PC-3 (cell line): Measurements from ENCODE around the gene FOXRED1.

Experiments
- EZH2 ChIP-seq: fragments of 300-600 bp; sonication (generic); IDR thresholded peaks from one replicate; pipeline ENCODE4 v1.6.1; 2017; ENCODE audit warnings: antibody characterized with exemption, mild to moderate bottlenecking, low read length; ENCODE audit not compliant: unreplicated experiment
- TF ChIP-seq, protein P1 (sequence below): fragments of 300-600 bp; sonication (generic); conservative IDR thresholded peaks from 2 replicates; pipeline ENCODE4 v1.5.1; 2017; ENCODE audit warnings: antibody characterized with exemption, low read depth, mild to moderate bottlenecking, low read length

DNA sequence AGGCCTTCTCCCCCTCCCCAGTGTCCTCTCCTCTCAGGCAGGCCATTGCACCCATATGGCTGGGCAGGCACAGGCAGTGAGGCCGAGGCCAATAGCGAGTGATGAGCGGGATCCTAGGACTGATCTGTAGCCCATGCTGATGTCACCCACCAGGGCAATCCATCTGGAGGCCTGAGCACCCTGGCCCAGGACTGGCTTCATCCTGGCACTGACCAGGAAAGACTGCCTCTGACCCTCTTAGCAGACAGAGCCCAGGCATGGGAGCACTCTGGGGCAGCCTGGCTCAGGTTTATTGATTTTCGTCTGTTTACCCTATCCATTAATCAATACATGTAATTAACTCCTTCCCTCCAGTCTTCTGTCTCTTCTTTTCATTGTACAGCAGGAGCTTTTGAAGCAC, 8.8 kb downstream of the FOXRED1 start:
- TF ChIP-seq, protein P1, sequence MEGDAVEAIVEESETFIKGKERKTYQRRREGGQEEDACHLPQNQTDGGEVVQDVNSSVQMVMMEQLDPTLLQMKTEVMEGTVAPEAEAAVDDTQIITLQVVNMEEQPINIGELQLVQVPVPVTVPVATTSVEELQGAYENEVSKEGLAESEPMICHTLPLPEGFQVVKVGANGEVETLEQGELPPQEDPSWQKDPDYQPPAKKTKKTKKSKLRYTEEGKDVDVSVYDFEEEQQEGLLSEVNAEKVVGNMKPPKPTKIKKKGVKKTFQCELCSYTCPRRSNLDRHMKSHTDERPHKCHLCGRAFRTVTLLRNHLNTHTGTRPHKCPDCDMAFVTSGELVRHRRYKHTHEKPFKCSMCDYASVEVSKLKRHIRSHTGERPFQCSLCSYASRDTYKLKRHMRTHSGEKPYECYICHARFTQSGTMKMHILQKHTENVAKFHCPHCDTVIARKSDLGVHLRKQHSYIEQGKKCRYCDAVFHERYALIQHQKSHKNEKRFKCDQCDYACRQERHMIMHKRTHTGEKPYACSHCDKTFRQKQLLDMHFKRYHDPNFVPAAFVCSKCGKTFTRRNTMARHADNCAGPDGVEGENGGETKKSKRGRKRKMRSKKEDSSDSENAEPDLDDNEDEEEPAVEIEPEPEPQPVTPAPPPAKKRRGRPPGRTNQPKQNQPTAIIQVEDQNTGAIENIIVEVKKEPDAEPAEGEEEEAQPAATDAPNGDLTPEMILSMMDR = no peak
- TF ChIP-seq EZH2 = no peak
